AML-193 (cell line): ENCODE measurements around the gene GOLGA6L2.
A peak's percentile ranks its signal among the peaks of the same experiment; 100 is the strongest.
"Not testable (repeated sequence)": the region's sequence is repeated elsewhere in the genome, so short reads cannot be mapped to it uniquely, and the experiment has no call there.

Experiments used
- DNase-seq, 2 experiments: peaks; one replicate each; lab custom pipeline; 2025; lab: John Stamatoyannopoulos, UW

The GOLGA6L2 gene

GRCh38 chr15:23447107-23447500, at the start of gene GOLGA6L2:
GOLGA6L2 (minus strand) TSS chr15:23447243; CDS start chr15:23447181, 62 bp downstream.
- no peak for DNase-seq

GRCh38 chr15:23484870-23485269, 37.8 kb upstream of the GOLGA6L2 start:
- DNase-seq = no peak

GRCh38 chr15:23483821-23484299, 36.8 kb upstream of the GOLGA6L2 start:
- DNase-seq = no peak

- no peak for DNase-seq
Measured at GRCh38 chr15:23482764-23483489, 35.9 kb upstream of the GOLGA6L2 start.

- DNase-seq = no peak
Measured at GRCh38 chr15:23482228-23482627, 35.2 kb upstream of the GOLGA6L2 start.

- no peak for DNase-seq
Measured at GRCh38 chr15:23477920-23478319, 30.9 kb upstream of the GOLGA6L2 start.

- no peak for DNase-seq
Measured at GRCh38 chr15:23472678-23473077, 25.6 kb upstream of the GOLGA6L2 start.

- no peak for DNase-seq
Measured at GRCh38 chr15:23472033-23472432, 25.0 kb upstream of the GOLGA6L2 start.

GRCh38 chr15:23467110-23467600, 20.1 kb upstream of the GOLGA6L2 start:
- DNase-seq = peak; percentile 14 to 39

GRCh38 chr15:23457890-23458289, 10.8 kb upstream of the GOLGA6L2 start:
- DNase-seq = no peak

- DNase-seq = no peak
Measured at GRCh38 chr15:23446215-23447106, 582 bp downstream of the GOLGA6L2 start.

- no peak for DNase-seq
Measured at GRCh38 chr15:23444269-23444668, 2.8 kb downstream of the GOLGA6L2 start.

- no peak for DNase-seq
Measured at GRCh38 chr15:23441204-23441603, 5.8 kb downstream of the GOLGA6L2 start.

- no peak for DNase-seq
Measured at GRCh38 chr15:23440596-23440995, 6.4 kb downstream of the GOLGA6L2 start.

GRCh38 chr15:23439513-23439912, 7.5 kb downstream of the GOLGA6L2 start:
- no peak for DNase-seq

GRCh38 chr15:23438816-23439466, 8.1 kb downstream of the GOLGA6L2 start:
- DNase-seq = no peak

GRCh38 chr15:23437673-23438072, 9.4 kb downstream of the GOLGA6L2 start:
- DNase-seq = no peak

- no peak for DNase-seq
Measured at GRCh38 chr15:23437146-23437545, 9.9 kb downstream of the GOLGA6L2 start.

GRCh38 chr15:23436421-23436820, 10.6 kb downstream of the GOLGA6L2 start:
- no peak for DNase-seq

GRCh38 chr15:23434699-23435098, 12.3 kb downstream of the GOLGA6L2 start:
- DNase-seq = not testable (repeated sequence)

GRCh38 chr15:23425327-23425726, 21.7 kb downstream of the GOLGA6L2 start:
- DNase-seq = not testable (repeated sequence)
